H1 (cell line): ENCODE data around the gene TBC1D22A. TPM values are rescaled to one million over a fixed set of nuclear protein-coding genes. Genes with fewer than 3 reads are reported as not detected.

Experiments used
- CREB1 ChIP-seq: IDR thresholded peaks from 2 replicates; pipeline ENCODE4 v1.6.1; 2012; ENCODE audit warnings: inconsistent platforms
- EGR1 ChIP-seq: IDR thresholded peaks from 2 replicates; pipeline ENCODE4 v1.6.1; 2011; ENCODE audit warnings: low read depth, low read length, borderline replicate concordance
- EZH2 ChIP-seq: fragments of 200-600 bp; sonication (generic); IDR thresholded peaks from 2 replicates; pipeline ENCODE4 v1.7.1; 2012; ENCODE audit warnings: low read depth, mild to moderate bottlenecking, moderate library complexity, low read length, inconsistent platforms; ENCODE audit not compliant: severe bottlenecking
- NANOG ChIP-seq: IDR thresholded peaks from 2 replicates; pipeline ENCODE4 v1.6.1; 2011; ENCODE audit warnings: low read length, low read depth, mild to moderate bottlenecking, inconsistent platforms; ENCODE audit not compliant: insufficient read depth, poor library complexity, severe bottlenecking
- SRF ChIP-seq: IDR thresholded peaks from 2 replicates; pipeline ENCODE4 v1.6.1; 2011; ENCODE audit warnings: mild to moderate bottlenecking, low read depth, low read length, moderate library complexity
- TCF12 ChIP-seq: IDR thresholded peaks from 2 replicates; pipeline ENCODE4 v1.6.1; 2011; ENCODE audit warnings: low read depth, mild to moderate bottlenecking, low read length
- polyA plus RNA-seq, 7 experiments: library from polyadenylated mRNA; depleted of rRNA in 3 of 7; stranded (reverse) in 5 of 7; unstranded in 2 of 7; fragments of >200 nt in 5 of 7; fragments of 200-250 nt in 2 of 7; gene quantifications; 1 replicate in 5 of 7; 2 replicates in 1 of 7; 4 replicates in 1 of 7; pipeline versions ENCODE4 v1.2.1 to v1.2.3, GENCODE V29; 2011 to 2013; ENCODE audit warnings: missing spikeins in 2 of 7, mixed read lengths in 2 of 7
- total RNA-seq: library from RNA; stranded (reverse); fragmentation: NEBNext Ultra II Directional; extraction: Animal tissue kit (Norgen Biotek cat#: 25700); gene quantifications from 2 replicates; pipeline ENCODE4 v1.2.1, GENCODE V29; 2021

TBC1D22A gene
- total and polyA plus RNA-seq, 2 of the 8 experiments (the other 6 are each of a cell fraction or from before 2014, with no cell fraction given): 11.9 to 18.4 TPM

DNA sequence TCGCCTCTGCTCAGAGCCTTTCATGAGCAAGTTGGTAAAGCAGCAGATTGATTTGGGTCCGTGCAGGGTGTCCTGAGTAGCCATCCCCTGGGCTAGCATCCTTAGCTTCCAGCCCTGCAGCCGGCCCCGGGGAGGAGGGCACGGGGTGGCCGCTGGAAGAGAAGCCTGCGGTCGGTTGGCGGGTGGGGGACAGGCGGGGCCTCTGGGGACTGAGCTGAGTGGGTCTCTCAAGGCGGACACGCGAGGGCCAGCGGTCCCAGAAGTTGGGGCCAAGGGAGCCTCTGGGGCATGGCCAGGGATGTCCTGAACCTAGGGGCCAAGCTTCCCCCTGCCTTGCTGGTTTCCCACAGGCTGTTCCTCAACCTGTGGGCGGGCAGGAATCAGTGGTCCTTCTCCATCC is 143.0 kb downstream of the TBC1D22A start (continued):
- TF ChIP-seq EZH2 (no peak), SRF (no peak), CREB1 (no peak), TCF12 (no peak), NANOG (no peak), EGR1 (no peak)
